Activated CD8-positive, alpha-beta T cell treated with anti-CD3 and anti-CD28 coated beads for 36 hours (primary cell): ENCODE results near the gene BLOC1S5. TPM values are rescaled to one million over a fixed set of nuclear protein-coding genes. Genes with fewer than 3 reads are reported as not detected.
"Not testable (repeated sequence)": the region's sequence is repeated elsewhere in the genome, so short reads cannot be mapped to it uniquely, and the experiment has no call there.

ENCODE experiments used
- ATAC-seq: fragments of 200-7000 bp; cut with Tn5 transposase; one replicate; pipeline ENCODE4 v1.10.0; 2021; ENCODE audit warnings: mild to moderate bottlenecking, moderate library complexity
- CTCF ChIA-PET: fragments of 350-600 bp; sonication (Branson Sonifier 250); formaldehyde crosslinking; loops from one replicate; lab custom pipeline; 2021; ENCODE audit warnings: antibody characterized with exemption; lab: Charles Lee
- POLR2A ChIA-PET: fragments of 350-600 bp; sonication (Branson Sonifier 250); formaldehyde crosslinking; loops from one replicate; lab custom pipeline; 2021; ENCODE audit warnings: antibody characterized with exemption; lab: Charles Lee
- DNase-seq: peaks from one replicate; pipeline ENCODE4 v3.0.0-alpha.2; 2020
- H3K27ac Mint-ChIP-seq: one replicate; pipeline ENCODE4 v1.8.0; 2021; ENCODE audit warnings: mild to moderate bottlenecking, mixed read lengths
- H3K27me3 Mint-ChIP-seq: one replicate; pipeline ENCODE4 v1.8.0; 2021; ENCODE audit warnings: mixed read lengths
- H3K36me3 Mint-ChIP-seq: one replicate; pipeline ENCODE4 v1.8.0; 2021; ENCODE audit warnings: low read depth, mixed read lengths
- H3K4me1 Mint-ChIP-seq: one replicate; pipeline ENCODE4 v1.8.0; 2021; ENCODE audit warnings: low read depth, mixed read lengths
- H3K4me3 Mint-ChIP-seq: one replicate; pipeline ENCODE4 v1.8.0; 2021; ENCODE audit warnings: mild to moderate bottlenecking, moderate library complexity, mixed read lengths
- H3K9me3 Mint-ChIP-seq: one replicate; pipeline ENCODE4 v1.8.0; 2021; ENCODE audit warnings: mixed read lengths
- CTCF ChIP-seq: fragments of 200-600 bp; IDR thresholded peaks from one replicate; pipeline ENCODE4 v1.8.0; 2022; ENCODE audit warnings: antibody characterized with exemption, mild to moderate bottlenecking
- intact Hi-C: fragments of 100-400 bp; cut with micrococcal nuclease; formaldehyde crosslinking; loops from one replicate; pipeline ENCODE4 v1.10.0; 2022
- total RNA-seq, 2 experiments: library from RNA; stranded (reverse); gene quantifications; one replicate each; pipeline ENCODE4 v1.2.3, GENCODE V29; 2021

Gene BLOC1S5
- total RNA-seq, 2 experiments from 2014 or later, result 23.7 to 26.2 TPM

- Mint-ChIP-seq H3K27ac (no peak overlapping the region), H3K4me1 (no peaks in the 10 kb centered on the region), H3K9me3 (peaks cover 7% of the 10 kb centered on the region), H3K27me3 (no peaks in the 10 kb centered on the region), H3K4me3 (no peak overlapping the region), H3K36me3 (peaks cover 4% of the 10 kb centered on the region)
- CTCF ChIA-PET, result interaction anchor here (1.3 kb wide), 1 partner anchor 22 kb away, joined by 4 read pairs; no protein-coding TSS in a partner anchor
- POLR2A ChIA-PET, result no interaction called here
- intact Hi-C loops, result no loop called here
- TF ChIP-seq CTCF, result no peak
- DNase-seq, result no peak
- no peak for ATAC-seq
Observed at GRCh38 chr6:7991536-7991935, 72.7 kb downstream of the BLOC1S5 start.

- Mint-ChIP-seq H3K9me3 (peaks cover 5% of the 10 kb centered on the region), H3K4me1 (no peaks in the 10 kb centered on the region), H3K4me3 (no peak overlapping the region), H3K27me3 (peaks cover 2% of the 10 kb centered on the region), H3K36me3 (no peaks in the 10 kb centered on the region), H3K27ac (no peak overlapping the region)
- ATAC-seq (no peak), DNase-seq (no peak)
- intact Hi-C loops, result no loop called here
- ChIA-PET POLR2A (no interaction called here), CTCF (no interaction called here)
- TF ChIP-seq CTCF, result no peak
Observed at GRCh38 chr6:7986219-7986618, 78.0 kb downstream of the BLOC1S5 start.

- DNase-seq, H3K36me3 Mint-ChIP-seq, H3K4me1 Mint-ChIP-seq, H3K9me3 Mint-ChIP-seq, H3K27ac Mint-ChIP-seq, POLR2A ChIA-PET, H3K27me3 Mint-ChIP-seq, ATAC-seq, intact Hi-C loops, H3K4me3 Mint-ChIP-seq: not testable (repeated sequence)
- CTCF ChIA-PET, result interaction anchor here (1.5 kb wide), 1 partner anchor 14 kb away, joined by 3 read pairs; no protein-coding TSS in a partner anchor
Observed at GRCh38 chr6:7983967-7984366, 80.2 kb downstream of the BLOC1S5 start.

GRCh38 chr6:7979831-7980230 is 84.4 kb downstream of the BLOC1S5 start:
- H3K4me1 Mint-ChIP-seq, result peaks cover 5% of the 10 kb centered on the region
- no peaks in the 10 kb centered on the region for H3K36me3 Mint-ChIP-seq
- TF ChIP-seq CTCF, result no peak
- CTCF ChIA-PET, result no interaction called here
- ATAC-seq (no peak), DNase-seq (no peak)
- H3K27ac Mint-ChIP-seq, result no peak overlapping the region
- no peak overlapping the region for H3K4me3 Mint-ChIP-seq
- intact Hi-C loops, result no loop called here
- POLR2A ChIA-PET, result no interaction called here
- H3K27me3 Mint-ChIP-seq, result peaks cover 16% of the 10 kb centered on the region
- no peaks in the 10 kb centered on the region for H3K9me3 Mint-ChIP-seq

GRCh38 chr6:7978736-7979135 is 85.5 kb downstream of the BLOC1S5 start:
- Mint-ChIP-seq H3K27me3 (peaks cover 18% of the 10 kb centered on the region), H3K9me3 (no peaks in the 10 kb centered on the region), H3K4me3 (no peak overlapping the region), H3K4me1 (peaks cover 7% of the 10 kb centered on the region), H3K27ac (no peak overlapping the region), H3K36me3 (no peaks in the 10 kb centered on the region)
- ChIA-PET POLR2A (no interaction called here), CTCF (no interaction called here)
- DNase-seq, result no peak
- ATAC-seq, result no peak
- intact Hi-C loops, result no loop called here
- TF ChIP-seq CTCF, result no peak
